Hepatocyte (in vitro differentiated cells): Measurements from ENCODE around the gene SUSD3. TPM values are rescaled to one million over a fixed set of nuclear protein-coding genes. Genes with fewer than 3 reads are reported as not detected.

Experiments
- DNase-seq: peaks from one replicate; pipeline ENCODE4 v3.0.0-alpha.2; 2016; ENCODE audit warnings: low spot score
- H2AFZ ChIP-seq: fragments of 200-600 bp; sonication (generic); 2 replicates; pipeline ENCODE4 v1.6.0; 2016; ENCODE audit warnings: antibody characterized with exemption, mild to moderate bottlenecking
- H3K27ac ChIP-seq: fragments of 200-600 bp; sonication (generic); 2 replicates; pipeline ENCODE4 v1.5.1; 2016; ENCODE audit warnings: mild to moderate bottlenecking
- H3K27me3 ChIP-seq: fragments of 200-600 bp; sonication (generic); 2 replicates; pipeline ENCODE4 v1.6.1; 2016
- H3K36me3 ChIP-seq: fragments of 200-600 bp; sonication (generic); replicated peaks from 2 replicates; pipeline ENCODE4 v1.5.1; 2016; ENCODE audit warnings: low read depth; ENCODE audit not compliant: insufficient read depth
- H3K4me1 ChIP-seq: fragments of 200-600 bp; sonication (generic); 2 replicates; pipeline ENCODE4 v1.5.1; 2016; ENCODE audit warnings: mild to moderate bottlenecking, moderate library complexity; ENCODE audit not compliant: insufficient read depth
- H3K4me2 ChIP-seq: fragments of 200-600 bp; sonication (generic); 2 replicates; pipeline ENCODE4 v1.6.0; 2016
- H3K4me3 ChIP-seq: fragments of 200-600 bp; sonication (generic); 2 replicates; pipeline ENCODE4 v1.5.1; 2016; ENCODE audit warnings: mild to moderate bottlenecking
- H3K79me2 ChIP-seq: fragments of 200-600 bp; sonication (generic); 2 replicates; pipeline ENCODE4 v1.6.0; 2017; ENCODE audit warnings: mild to moderate bottlenecking
- H3K9me2 ChIP-seq: fragments of 200-600 bp; sonication (generic); replicated peaks from 2 replicates; pipeline ENCODE4 v1.6.0; 2017; ENCODE audit warnings: mild to moderate bottlenecking; ENCODE audit not compliant: insufficient read depth
- H3K9me3 ChIP-seq: fragments of 200-600 bp; sonication (generic); 2 replicates; pipeline ENCODE4 v1.5.1; 2016; ENCODE audit warnings: low read depth, mild to moderate bottlenecking
- H4K20me1 ChIP-seq: fragments of 200-600 bp; sonication (generic); 2 replicates; pipeline ENCODE4 v1.6.0; 2016; ENCODE audit warnings: mild to moderate bottlenecking; ENCODE audit not compliant: insufficient read depth, poor library complexity, severe bottlenecking
- EZH2 ChIP-seq: fragments of 200-600 bp; sonication (generic); IDR thresholded peaks from 2 replicates; pipeline ENCODE4 v1.6.1; 2016; ENCODE audit warnings: antibody characterized with exemption, mild to moderate bottlenecking, borderline replicate concordance
- EZH2phosphoT487 ChIP-seq: fragments of 200-600 bp; sonication (generic); IDR thresholded peaks from one replicate; pipeline ENCODE4 v1.6.1; 2018; ENCODE audit warnings: antibody characterized with exemption, mild to moderate bottlenecking, low read depth, moderate library complexity; ENCODE audit not compliant: unreplicated experiment, severe bottlenecking
- WGBS: methylation state at CpG from one replicate; pipeline ENCODE4 v1.1.6; 2016; ENCODE audit warnings: low lambda C conversion rate; ENCODE audit errors: missing lambda C conversion rate; 5-methylcytosine and 5-hydroxymethylcytosine counted together
- polyA plus RNA-seq: library from polyadenylated mRNA; unstranded; fragments of >200 nt; fragmentation: Nextera tagmentation; extraction: Ambion mirVana; gene quantifications from 2 replicates; pipeline ENCODE4 v1.2.1, GENCODE V29; 2016
- total RNA-seq: library from RNA; depleted of rRNA; stranded (reverse); fragments of >200 nt; gene quantifications from 2 replicates; pipeline ENCODE4 v1.2.3, GENCODE V29; 2014
- TF ChIP-seq, protein P1 (sequence below): fragments of 200-600 bp; sonication (generic); IDR thresholded peaks from 2 replicates; pipeline ENCODE4 v1.5.1; 2016; ENCODE audit warnings: antibody characterized with exemption, mild to moderate bottlenecking; ENCODE audit not compliant: poor library complexity

The SUSD3 gene
- total and polyA plus RNA-seq, 2 experiments from 2014 or later = 11.4 to 17.3 TPM

DNA sequence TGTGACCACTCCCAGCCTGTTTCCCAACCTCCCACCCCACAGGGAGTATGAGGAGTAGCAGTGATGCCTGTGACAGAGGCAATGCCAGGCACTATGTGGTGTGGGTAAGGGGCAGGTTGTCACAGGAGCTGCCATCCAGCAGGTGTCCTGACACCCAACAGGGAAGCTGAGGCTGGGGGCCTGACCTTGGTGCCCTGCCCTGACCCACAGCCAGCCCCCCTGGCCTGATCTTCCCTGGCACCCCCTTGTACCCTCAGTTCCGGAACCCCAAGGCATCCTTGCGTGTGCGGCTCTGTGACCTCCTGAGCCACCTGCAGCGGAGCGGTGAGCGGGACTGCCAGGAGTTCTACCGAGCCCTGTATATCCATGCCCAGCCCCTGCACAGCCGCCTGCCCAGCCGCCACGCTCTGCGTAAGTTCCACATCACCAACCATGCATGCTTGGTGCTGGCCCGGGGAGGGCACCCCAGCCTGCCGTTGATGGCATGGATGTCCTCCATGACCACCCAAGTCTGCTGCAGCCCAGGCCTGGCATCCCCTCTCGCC, 51.9 kb downstream of the SUSD3 start:
- no peak for DNase-seq
- H2AFZ ChIP-seq = no peak overlapping the region
- H3K4me2 ChIP-seq = no peak overlapping the region
- no peaks in the 10 kb centered on the region for H3K36me3 ChIP-seq
- no peaks in the 10 kb centered on the region for H3K9me2 ChIP-seq
- H3K9me3 ChIP-seq = no peaks in the 10 kb centered on the region
- peaks cover 20% of the 10 kb centered on the region for H3K79me2 ChIP-seq
- H3K27me3 ChIP-seq = no peaks in the 10 kb centered on the region
- TF ChIP-seq, protein P1, sequence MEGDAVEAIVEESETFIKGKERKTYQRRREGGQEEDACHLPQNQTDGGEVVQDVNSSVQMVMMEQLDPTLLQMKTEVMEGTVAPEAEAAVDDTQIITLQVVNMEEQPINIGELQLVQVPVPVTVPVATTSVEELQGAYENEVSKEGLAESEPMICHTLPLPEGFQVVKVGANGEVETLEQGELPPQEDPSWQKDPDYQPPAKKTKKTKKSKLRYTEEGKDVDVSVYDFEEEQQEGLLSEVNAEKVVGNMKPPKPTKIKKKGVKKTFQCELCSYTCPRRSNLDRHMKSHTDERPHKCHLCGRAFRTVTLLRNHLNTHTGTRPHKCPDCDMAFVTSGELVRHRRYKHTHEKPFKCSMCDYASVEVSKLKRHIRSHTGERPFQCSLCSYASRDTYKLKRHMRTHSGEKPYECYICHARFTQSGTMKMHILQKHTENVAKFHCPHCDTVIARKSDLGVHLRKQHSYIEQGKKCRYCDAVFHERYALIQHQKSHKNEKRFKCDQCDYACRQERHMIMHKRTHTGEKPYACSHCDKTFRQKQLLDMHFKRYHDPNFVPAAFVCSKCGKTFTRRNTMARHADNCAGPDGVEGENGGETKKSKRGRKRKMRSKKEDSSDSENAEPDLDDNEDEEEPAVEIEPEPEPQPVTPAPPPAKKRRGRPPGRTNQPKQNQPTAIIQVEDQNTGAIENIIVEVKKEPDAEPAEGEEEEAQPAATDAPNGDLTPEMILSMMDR = no peak
- no peak for TF ChIP-seq EZH2
- TF ChIP-seq EZH2phosphoT487 = no peak
- H3K27ac ChIP-seq = no peak overlapping the region
- H3K4me1 ChIP-seq = no peaks in the 10 kb centered on the region
- peaks cover 4% of the 10 kb centered on the region for H4K20me1 ChIP-seq
- H3K4me3 ChIP-seq = no peak overlapping the region
- over 99% methylated on average over 10 of the region's 14 CpGs for WGBS

DNA sequence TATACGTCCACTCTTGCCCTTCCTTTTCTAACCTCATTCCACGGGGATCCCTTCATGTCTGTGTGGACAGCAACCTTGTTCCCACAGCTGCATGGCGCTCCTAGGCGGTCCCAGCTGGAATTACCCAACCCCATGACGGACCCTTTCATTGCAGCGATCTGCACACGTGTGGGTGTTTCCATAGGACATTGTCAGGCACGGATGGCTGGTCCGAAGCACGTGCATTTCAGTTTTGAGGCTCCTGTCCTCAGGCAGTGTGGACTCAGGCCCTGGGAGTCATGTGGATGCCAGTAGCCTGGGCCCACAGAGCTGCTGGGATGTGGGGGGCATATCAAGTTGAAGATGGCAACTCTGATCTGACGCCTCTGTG, 52.5 kb downstream of the SUSD3 start:
- Histone ChIP-seq H2AFZ (no peak overlapping the region), H3K9me2 (no peaks in the 10 kb centered on the region), H3K36me3 (no peaks in the 10 kb centered on the region), H3K4me2 (no peak overlapping the region), H3K4me3 (no peak overlapping the region), H3K4me1 (no peaks in the 10 kb centered on the region), H3K9me3 (no peaks in the 10 kb centered on the region), H3K27ac (no peak overlapping the region), H3K79me2 (peaks cover 14% of the 10 kb centered on the region), H3K27me3 (no peaks in the 10 kb centered on the region), H4K20me1 (peaks cover 2% of the 10 kb centered on the region)
- TF ChIP-seq EZH2phosphoT487 = no peak
- 94% methylated on average over 11 of the region's 11 CpGs for WGBS
- DNase-seq = no peak

DNA sequence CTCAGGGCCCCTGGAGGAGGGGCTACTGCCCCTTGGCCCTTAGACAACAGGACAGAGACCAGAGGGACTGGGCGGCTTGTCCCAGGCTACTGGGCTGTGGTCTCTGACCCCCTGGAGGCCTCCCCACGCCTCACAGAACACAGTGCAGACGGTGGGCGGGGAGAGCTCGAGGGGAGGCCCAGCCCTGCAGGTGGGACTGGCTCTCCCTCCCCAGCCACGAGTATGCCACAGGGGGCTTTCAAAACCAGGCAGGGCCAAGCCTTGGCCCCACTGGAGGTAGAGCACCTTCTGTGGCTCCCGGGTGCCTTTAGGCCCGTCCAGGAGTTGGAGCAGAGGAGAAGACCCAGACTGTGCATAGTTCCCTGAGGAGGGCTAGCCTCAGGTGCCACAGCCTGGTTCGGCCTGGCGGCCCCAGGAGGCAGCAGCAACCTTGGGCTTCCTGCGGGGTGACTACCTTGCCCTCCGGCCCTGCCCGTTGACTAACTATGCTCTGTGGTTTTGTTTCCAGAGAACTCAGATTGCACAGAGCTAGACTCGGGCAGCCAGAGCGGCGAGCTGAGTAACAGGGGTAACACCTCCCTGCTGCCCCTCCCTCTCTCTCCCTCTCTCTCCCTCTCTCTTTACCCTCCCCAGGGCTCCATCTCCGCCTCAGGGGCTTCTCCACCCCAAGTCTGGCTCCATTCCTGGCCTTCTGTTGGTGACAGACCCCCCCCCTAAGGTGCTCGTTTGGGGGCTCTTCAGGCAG, 53.0 kb downstream of the SUSD3 start:
- Histone ChIP-seq H3K9me2 (no peaks in the 10 kb centered on the region), H3K9me3 (no peaks in the 10 kb centered on the region), H3K36me3 (no peaks in the 10 kb centered on the region), H3K27ac (no peak overlapping the region), H3K79me2 (peaks cover 9% of the 10 kb centered on the region), H2AFZ (no peak overlapping the region), H3K4me3 (no peak overlapping the region), H3K27me3 (no peaks in the 10 kb centered on the region), H3K4me1 (no peaks in the 10 kb centered on the region), H3K4me2 (no peak overlapping the region), H4K20me1 (no peaks in the 10 kb centered on the region)
- TF ChIP-seq, protein P1 = no peak
- WGBS = 95% methylated on average over 17 of the region's 18 CpGs
- no peak for DNase-seq

DNA sequence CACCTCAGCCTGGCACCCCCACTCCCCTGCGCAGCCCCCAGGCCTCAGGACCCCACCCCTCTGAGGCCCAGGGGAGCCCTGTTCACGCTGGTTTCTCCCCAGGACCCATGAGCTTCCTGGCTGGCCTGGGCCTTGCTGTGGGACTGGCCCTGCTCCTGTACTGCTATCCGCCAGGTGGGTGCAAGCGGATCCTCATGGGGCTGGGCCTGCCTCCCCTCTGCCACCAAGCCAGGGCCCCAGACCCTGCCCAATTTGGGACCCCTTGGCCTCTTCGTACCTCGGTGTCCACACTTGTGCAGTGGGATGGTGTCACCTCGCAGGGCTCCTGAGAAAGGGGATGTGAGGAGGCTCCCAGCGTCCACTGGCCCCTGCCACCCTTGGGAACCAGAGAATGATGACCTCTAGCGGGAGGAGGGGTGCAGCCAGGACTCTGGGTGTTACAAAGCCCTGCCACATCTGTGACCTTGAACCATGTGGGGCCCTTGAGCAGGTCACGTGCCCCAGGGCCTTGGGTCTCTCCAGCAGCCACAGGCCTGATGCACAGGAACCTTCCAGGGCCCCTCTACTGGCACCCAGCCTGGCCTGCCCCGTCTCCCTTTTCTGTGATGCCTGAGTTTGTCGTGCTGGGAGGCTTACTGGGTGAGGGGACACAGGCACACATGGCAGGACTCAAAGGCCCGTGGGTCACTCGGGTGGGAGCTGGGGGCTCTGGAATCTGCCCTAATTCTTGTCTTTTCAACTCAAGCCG, 53.8 kb downstream of the SUSD3 start:
- Histone ChIP-seq H3K4me2 (no peak overlapping the region), H2AFZ (no peak overlapping the region), H3K27me3 (no peaks in the 10 kb centered on the region), H3K36me3 (no peaks in the 10 kb centered on the region), H3K4me1 (no peaks in the 10 kb centered on the region), H3K27ac (no peak overlapping the region), H4K20me1 (no peaks in the 10 kb centered on the region), H3K4me3 (no peak overlapping the region), H3K9me3 (no peaks in the 10 kb centered on the region), H3K9me2 (no peaks in the 10 kb centered on the region), H3K79me2 (peaks cover 2% of the 10 kb centered on the region)
- 88% methylated on average over 15 of the region's 15 CpGs for WGBS
- TF ChIP-seq, protein P1 = no peak
- TF ChIP-seq EZH2 = no peak
- TF ChIP-seq EZH2phosphoT487 = no peak
- no peak for DNase-seq
